Measurements from ENCODE around the gene APBA3. TPM values are rescaled to one million over a fixed set of nuclear protein-coding genes. Genes with fewer than 3 reads are reported as not detected.

APBA3 gene
- total and polyA plus RNA-seq, 9 of the 15 experiments (the other 6 are each of a cell fraction or from before 2014, with no cell fraction given) = 0.10 to 29.5 (median 11.5) TPM

GRCh38 chr19:3725640-3726310 lies 35.7 kb downstream of the APBA3 start:
- Histone ChIP-seq H3K4me1 (replicated peaks in 1 of 2; ENCODE audit: control insufficient read depth in 2 of 2, insufficient read depth in 2 of 2, low read length in 2 of 2) (peaks cover 2 to 30% of the 10 kb centered on the region in 2 experiments; a peak in 3 of 5 replicates), H3K27ac (ENCODE audit: extremely low read depth, low read depth, low read length) (no peak overlapping the region), H3K4me3 (no peak overlapping the region), H3K79me2 (ENCODE audit: control insufficient read depth, insufficient read depth, low read length) (no peaks in the 10 kb centered on the region), H2AFZ (ENCODE audit: low read depth, low read length) (no peak overlapping the region), H3K36me3 (ENCODE audit: control insufficient read depth, insufficient read depth, low read length) (no peaks in the 10 kb centered on the region), H3K9me3 (replicated peaks; ENCODE audit: control insufficient read depth, insufficient read depth, low read depth, low read length) (no peaks in the 10 kb centered on the region), H3K9ac (ENCODE audit: insufficient read depth in 1 of 2, low read depth in 2 of 2, low read length in 2 of 2) (no peak overlapping the region), H3K9me1 (ENCODE audit: control insufficient read depth, insufficient read depth, low read length) (no peaks in the 10 kb centered on the region), H3K27me3 (ENCODE audit: control insufficient read depth in 2 of 2, insufficient read depth in 2 of 2, low read length in 2 of 2) (no peaks in the 10 kb centered on the region), H3K4me2 (ENCODE audit: insufficient read depth, low read length) (no peak overlapping the region), H4K20me1 (replicated peaks; ENCODE audit: control insufficient read depth, insufficient read depth, low read length) (no peaks in the 10 kb centered on the region)
- in situ Hi-C loops (cut with MboI) (no loop called here), intact Hi-C loops (cut with micrococcal nuclease) (no loop called here)
- POLR2A ChIA-PET = interaction anchor here (0.7 kb wide), 1 partner anchor 9 kb away, joined by 3 read pairs; no protein-coding TSS in a partner anchor
- BruUV-seq (replicated peaks) = no TSS peak
- DNase-seq (ENCODE audit: extremely low read depth in 1 of 4, low spot score in 3 of 4) (peak in 1 of 4 experiments; percentile 8), FAIRE-seq (no peak), ATAC-seq (no peak)
- CTCF ChIA-PET (ENCODE audit: low intra/inter-chr PET ratio) = no interaction called here
- 19% methylated on average over 8 of the region's 14 CpGs for WGBS (ENCODE audit: insufficient coverage, low coverage, missing lambda C conversion rate)
- TF ChIP-seq ZNF449 (CRISPR knock-in tag; IDR thresholded peaks at IDR 0.05) (no peak), RBM15 (IDR thresholded peaks at IDR 0.05; ENCODE audit: insufficient read depth, low read length) (no peak), ZNF197 (CRISPR knock-in tag; IDR thresholded peaks at IDR 0.05; ENCODE audit: low read depth) (no peak), MEF2A (IDR thresholded peaks at IDR 0.05; ENCODE audit: control insufficient read depth, low read depth, low read length) (no peak), UBTF (IDR thresholded peaks at IDR 0.05; ENCODE audit: borderline replicate concordance in 1 of 2, low read depth in 2 of 2, low read length in 2 of 2) (no peak), ZNF75A (CRISPR knock-in tag; IDR thresholded peaks at IDR 0.05) (no peak), RBM25 (IDR thresholded peaks at IDR 0.05; ENCODE audit: low read depth, low read length, severe bottlenecking) (peak; percentile 73), CREB5 (CRISPR knock-in tag; IDR thresholded peaks at IDR 0.05) (no peak), GTF2E2 (tag; IDR thresholded peaks at IDR 0.05) (no peak), ZNF23 (CRISPR knock-in tag; IDR thresholded peaks at IDR 0.05) (no peak), ZNF354B (CRISPR knock-in tag; IDR thresholded peaks at IDR 0.05) (no peak), CREBBP (IDR thresholded peaks at IDR 0.05; ENCODE audit: low read depth, low read length) (no peak), IRF9 (tag; IDR thresholded peaks at IDR 0.05) (no peak), BCOR (IDR thresholded peaks at IDR 0.05) (peak; percentile 62; the same call in 1 of the 2 replicates), ZNF76 (CRISPR knock-in tag; IDR thresholded peaks at IDR 0.05; ENCODE audit: borderline replicate concordance) (no peak), MTA3 (IDR thresholded peaks at IDR 0.05; ENCODE audit: borderline replicate concordance) (no peak)
